Uterus (tissue), 2 donors: Measurements from ENCODE around the gene DNAH17.

ENCODE experiments used
- POLR2A ChIP-seq, 2 donors: fragments of 450-650 bp; IDR thresholded peaks; one replicate each; pipeline ENCODE4 v1.6.1; 2016; ENCODE audit warnings: antibody characterized with exemption in 2 of 2, mild to moderate bottlenecking in 1 of 2, moderate library complexity in 1 of 2
- TF ChIP-seq, protein P1 (sequence below), 4 experiments: fragments of 200-600 bp in 2 of 4; fragments of 450-650 bp in 2 of 4; sonication (generic) in 2 of 4; IDR thresholded peaks; one replicate each; pipeline ENCODE4 v1.5.1; 2016 to 2019; ENCODE audit warnings: antibody characterized with exemption in 4 of 4, mild to moderate bottlenecking in 2 of 4, moderate library complexity in 1 of 4

DNA sequence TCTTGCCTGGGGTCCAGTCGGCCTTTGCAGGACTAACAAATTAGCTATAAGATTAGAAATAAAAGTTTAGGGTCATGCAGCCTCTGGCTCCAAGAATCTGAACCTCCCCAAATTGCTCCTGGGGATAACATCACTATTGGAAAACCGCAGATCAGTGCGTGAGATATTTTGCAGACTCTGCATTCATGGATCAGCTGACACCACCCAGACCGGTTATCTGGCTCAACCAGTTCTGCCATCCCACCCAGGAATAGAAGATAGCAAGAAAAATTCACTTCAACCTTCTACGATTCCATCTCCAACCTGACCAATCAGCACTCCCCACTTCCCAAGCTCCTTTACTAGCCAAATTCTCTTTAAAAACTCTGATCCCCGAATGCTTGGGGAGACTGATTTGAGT, 203.0 kb downstream of the DNAH17 start:
- TF ChIP-seq POLR2A (IDR thresholded peaks at IDR 0.05) = no peak
- TF ChIP-seq, protein P1, sequence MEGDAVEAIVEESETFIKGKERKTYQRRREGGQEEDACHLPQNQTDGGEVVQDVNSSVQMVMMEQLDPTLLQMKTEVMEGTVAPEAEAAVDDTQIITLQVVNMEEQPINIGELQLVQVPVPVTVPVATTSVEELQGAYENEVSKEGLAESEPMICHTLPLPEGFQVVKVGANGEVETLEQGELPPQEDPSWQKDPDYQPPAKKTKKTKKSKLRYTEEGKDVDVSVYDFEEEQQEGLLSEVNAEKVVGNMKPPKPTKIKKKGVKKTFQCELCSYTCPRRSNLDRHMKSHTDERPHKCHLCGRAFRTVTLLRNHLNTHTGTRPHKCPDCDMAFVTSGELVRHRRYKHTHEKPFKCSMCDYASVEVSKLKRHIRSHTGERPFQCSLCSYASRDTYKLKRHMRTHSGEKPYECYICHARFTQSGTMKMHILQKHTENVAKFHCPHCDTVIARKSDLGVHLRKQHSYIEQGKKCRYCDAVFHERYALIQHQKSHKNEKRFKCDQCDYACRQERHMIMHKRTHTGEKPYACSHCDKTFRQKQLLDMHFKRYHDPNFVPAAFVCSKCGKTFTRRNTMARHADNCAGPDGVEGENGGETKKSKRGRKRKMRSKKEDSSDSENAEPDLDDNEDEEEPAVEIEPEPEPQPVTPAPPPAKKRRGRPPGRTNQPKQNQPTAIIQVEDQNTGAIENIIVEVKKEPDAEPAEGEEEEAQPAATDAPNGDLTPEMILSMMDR (IDR thresholded peaks at IDR 0.05) = no peak
